Head of caudate nucleus (tissue), 42 donors: Measurements from ENCODE around the gene FBXO44.
A peak's percentile ranks its signal among the peaks of the same experiment; 100 is the strongest.

ENCODE experiments used
- DNase-seq, 42 donors: peaks; one replicate each; pipeline versions ENCODE4 v3.0.0 to v3.0.0-alpha.2; 2020 to 2021; ENCODE audit warnings: mixed read lengths in 7 of 42
- intact Hi-C: fragments of 100-400 bp; cut with DNase I; formaldehyde crosslinking; loops from one replicate; pipeline ENCODE4 v1.15.0; 2022

FBXO44 gene

DNA sequence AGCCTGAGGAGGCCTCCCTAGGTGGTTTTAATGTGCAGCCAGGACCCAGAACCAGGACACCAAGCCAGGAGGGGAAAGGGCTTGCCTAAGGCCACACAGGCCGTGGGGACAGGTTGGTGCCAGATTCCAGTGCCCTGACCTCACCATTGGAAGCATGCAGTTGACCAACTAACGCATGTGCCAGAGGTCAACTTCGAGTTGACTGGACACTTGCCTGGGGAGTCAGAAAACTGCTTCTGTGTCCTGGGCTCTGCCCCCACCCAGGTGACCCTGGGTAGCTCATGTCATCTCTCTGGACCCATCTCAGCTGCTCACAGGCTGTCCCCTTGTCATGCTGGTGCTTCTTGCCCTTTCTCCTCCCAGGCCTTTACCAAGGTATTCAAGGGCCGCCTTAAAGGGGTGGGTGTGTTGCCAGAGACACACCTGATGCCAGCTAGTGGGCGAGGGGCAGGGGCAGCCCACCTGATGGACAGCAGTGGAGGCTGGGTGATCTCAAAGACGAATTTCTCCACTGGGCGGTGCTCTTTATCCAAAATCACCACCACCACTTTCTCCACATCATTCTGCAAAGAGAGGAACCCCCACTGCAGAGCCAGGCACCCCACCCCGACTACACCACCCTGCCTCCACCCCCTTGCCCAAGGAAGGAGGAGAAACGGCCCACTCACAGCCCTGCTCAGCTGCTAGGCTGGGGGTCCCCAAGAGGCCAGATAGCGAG, 21.9 kb downstream of the FBXO44 start:
- DNase-seq: no peak
- intact Hi-C loops: no loop called here

- intact Hi-C loops: no loop called here
These were observed 23.8 kb downstream of the FBXO44 start for GRCh38 chr1:11678442-11678841.

DNA sequence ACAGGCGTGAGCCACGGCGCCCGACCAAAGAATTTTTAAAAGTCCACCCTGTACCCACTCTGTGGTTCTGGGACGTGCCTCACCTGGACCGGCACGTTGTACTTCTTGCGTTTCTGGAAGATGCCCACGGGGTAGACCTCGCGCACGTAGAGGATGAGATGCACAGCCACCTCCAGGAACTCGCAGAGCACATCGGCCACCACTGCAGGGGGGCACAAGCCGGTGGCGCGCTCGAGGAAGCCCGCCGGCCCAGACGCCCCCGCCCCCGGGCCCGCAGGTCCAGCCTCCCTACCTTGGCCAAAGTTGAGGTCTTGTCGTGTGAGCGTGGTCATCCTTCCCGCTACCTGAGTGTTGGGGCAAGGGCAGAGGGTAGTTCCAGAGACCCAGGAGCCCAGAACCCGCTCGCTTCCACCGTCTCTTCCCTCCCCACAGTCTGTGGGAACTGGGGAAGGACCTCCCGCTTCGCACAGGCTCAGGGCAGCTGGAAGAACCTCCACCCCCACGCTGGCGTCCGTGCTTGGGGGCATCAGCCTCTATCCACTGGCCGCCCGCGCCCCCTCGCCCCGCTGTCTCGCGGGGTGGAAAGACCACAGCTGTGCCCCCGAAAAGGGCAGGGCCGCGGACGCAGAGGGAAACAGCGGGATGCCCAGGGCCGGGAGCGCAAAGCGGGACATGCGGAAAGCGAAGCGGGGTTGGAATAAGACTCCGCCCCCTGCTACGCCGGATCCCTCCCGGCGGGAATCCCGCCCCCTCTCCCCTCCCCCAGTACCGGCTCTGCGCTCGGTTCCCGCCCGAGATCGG, 25.8 kb downstream of the FBXO44 start:
- intact Hi-C loops: no loop called here
- peak in 3 of 42 donors; percentile 18 to 56 (median 47) for DNase-seq

More at GRCh38 chr1:11678442-11678841, 23.8 kb downstream of the FBXO44 start:
- no peak for DNase-seq

- intact Hi-C loops: no loop called here
These were observed 26.5 kb downstream of the FBXO44 start, which contains the start of gene MAD2L2 for GRCh38 chr1:11681071-11681771. TSS of gene MAD2L2 (minus strand) at chr1:11681148. CDS start at chr1:11680601, 547 bp downstream.

DNA sequence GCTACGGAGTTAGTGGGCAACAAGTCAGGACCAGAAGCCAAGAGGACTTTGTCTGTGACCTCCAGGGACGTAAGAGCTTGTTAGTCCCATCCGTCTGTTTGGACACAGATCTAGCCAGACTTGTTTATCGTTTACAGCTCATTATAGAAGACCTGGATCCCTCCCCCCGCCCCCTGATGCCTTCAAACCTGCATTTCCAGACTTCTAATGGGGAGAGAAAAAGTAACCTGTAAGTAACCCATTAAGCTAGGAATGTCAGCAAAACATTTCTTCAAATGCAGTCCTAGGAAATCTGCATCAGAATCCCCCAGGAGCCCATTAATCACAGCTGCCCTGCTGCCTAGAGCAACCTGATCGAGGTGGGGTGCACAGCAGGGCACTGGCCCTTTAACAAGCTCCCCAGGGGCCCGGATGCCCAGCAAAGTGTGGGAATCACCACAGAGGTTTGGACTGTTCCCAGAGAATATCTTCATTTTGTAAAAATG, 27.7 kb downstream of the FBXO44 start:
- intact Hi-C loops: no loop called here
- DNase-seq: no peak

More at GRCh38 chr1:11681071-11681771, 26.5 kb downstream of the FBXO44 start, which contains the start of gene MAD2L2:
- peak; percentile 67 to 96 (median 92) for DNase-seq

DNA sequence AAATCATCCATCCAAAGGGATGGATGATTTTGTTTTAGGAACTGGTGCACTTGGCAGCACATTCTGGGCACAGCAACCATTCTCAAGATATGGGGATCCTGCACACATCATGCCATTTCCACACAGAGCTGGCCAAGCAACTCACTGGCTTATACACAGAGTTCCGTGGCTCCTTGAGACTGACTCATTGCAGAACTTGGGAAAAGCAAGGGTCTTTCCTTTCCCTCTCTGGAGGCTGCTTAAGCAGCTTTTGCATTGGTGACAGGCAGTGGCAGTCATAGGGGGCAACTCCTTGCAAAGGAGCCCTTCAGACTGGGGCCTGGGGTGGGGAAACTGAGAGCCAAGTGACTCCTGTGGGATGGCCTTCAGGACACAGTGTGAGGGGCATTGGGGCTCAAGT, 28.1 kb downstream of the FBXO44 start:
- intact Hi-C loops: no loop called here
- DNase-seq: no peak

- DNase-seq: no peak
- intact Hi-C loops: no loop called here
These were observed 29.4 kb downstream of the FBXO44 start for GRCh38 chr1:11684070-11684469.

- intact Hi-C loops: no loop called here
- DNase-seq: no peak
These were observed 30.6 kb downstream of the FBXO44 start for GRCh38 chr1:11685210-11685752.

DNA sequence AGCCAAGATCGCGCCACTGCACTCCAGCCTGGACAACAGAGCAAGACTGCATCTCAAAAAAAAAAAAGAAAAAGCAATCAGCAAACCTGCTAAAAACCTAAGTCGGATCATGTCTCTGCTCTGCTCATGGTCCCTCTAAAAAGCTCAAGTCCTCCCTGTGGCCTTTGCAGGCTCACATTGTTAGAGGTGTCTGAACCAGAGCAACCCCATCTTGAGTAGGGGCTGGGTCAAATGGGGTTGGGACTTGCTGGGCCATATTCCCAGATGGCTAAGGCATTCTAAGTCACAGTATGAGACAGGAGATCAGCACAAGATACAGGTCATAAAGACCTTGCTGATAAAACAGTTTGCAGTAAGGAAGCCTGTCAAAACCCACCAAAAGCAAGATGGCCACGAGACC, 33.8 kb downstream of the FBXO44 start:
- no peak for DNase-seq
- intact Hi-C loops: no loop called here

- no peak for DNase-seq
These were observed 36.0 kb downstream of the FBXO44 start for GRCh38 chr1:11690397-11691301.

DNA sequence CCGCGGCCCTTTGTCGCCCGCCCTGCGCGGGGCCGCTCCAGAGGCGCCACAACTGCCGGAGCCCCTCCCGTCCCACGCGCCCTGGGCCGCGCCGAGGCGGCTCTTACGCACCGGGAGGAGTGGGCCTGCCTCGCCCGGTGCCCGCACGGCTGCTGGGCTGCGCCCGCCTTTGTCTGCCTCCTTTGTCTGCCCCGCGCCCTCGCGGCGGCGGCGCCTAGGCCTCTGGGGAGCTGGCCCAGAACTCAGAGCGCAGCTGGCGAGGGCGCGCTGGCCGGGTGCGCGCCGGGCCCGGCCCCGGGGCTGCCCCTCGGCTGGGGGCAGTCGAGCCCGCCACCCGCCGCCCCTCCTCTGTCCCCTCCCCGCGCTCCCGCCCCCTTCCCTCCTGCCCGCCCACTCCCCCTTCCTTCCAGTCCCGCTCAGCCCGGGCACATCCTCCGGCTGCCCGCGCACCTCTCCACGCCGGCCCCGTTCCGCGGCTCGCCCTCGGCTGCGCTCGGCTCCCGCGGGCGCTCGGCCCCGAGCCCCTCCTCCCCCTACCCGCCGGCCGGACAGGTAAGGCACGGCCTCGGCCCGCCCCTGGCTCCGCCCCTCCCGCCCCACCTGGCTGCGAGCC, 36.7 kb downstream of the FBXO44 start, which contains the start of gene DRAXIN:
TSS of gene DRAXIN (plus strand) at position 409 of the 613 bp plus-strand sequence. CDS start 14,549 bp downstream, outside the sequence.
- peak in 7 of 42 donors; percentile 22 to 61 (median 39) for DNase-seq
- intact Hi-C loops: no loop called here

More at GRCh38 chr1:11690397-11691301, 36.0 kb downstream of the FBXO44 start:
- intact Hi-C loops: no loop called here

GRCh38 chr1:11691928-11692711, 37.4 kb downstream of the FBXO44 start:
- no peak for DNase-seq
- intact Hi-C loops: no loop called here

DNA sequence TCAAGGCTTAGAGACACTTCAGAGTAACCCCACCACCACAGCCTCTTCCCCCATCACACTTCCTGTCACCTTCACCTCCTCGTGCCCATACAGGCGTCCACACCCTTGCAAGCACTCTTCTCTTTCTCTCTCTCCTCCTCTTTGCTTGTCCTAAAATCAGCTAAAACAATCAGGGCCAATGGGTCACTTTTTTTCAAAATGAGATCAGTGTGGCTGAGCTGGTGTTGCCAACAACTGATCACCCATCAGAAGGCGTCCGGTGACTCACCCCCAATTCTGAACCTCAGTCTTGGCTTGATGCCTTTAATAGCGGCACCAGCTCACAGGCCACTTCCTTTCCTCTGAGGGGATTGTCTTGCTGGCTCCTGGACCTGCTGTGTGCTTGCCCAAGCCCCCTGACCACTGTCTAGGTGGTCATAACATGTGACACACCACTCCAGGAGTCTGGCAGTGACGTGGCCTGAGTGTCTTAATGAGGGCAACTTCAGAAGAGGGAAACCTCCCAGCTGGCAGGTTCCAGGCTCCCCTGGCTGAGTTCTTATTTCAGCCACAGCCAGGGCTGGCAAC, 38.4 kb downstream of the FBXO44 start:
- DNase-seq: peak in 5 of 42 donors; percentile 35 to 67 (median 52)
- intact Hi-C loops: no loop called here

- intact Hi-C loops: no loop called here
- DNase-seq: no peak
These were observed 39.2 kb downstream of the FBXO44 start for GRCh38 chr1:11693917-11694316.

GRCh38 chr1:11695861-11696260, 41.2 kb downstream of the FBXO44 start:
- intact Hi-C loops: no loop called here
- no peak for DNase-seq

- intact Hi-C loops: no loop called here
- no peak for DNase-seq
These were observed 42.7 kb downstream of the FBXO44 start for GRCh38 chr1:11697188-11697892.
